ENCODE measurements around the gene IRAK2. TPM values are rescaled to one million over a fixed set of nuclear protein-coding genes. Genes with fewer than 3 reads are reported as not detected.

Gene IRAK2
- total RNA-seq, 1 donor from 2014 or later = 0.69 TPM

GRCh38 chr3:10204921-10205320 lies 40.2 kb downstream of the IRAK2 start:
- Mint-ChIP-seq H3K36me3 (no peaks in the 10 kb centered on the region), H3K4me3 (no peak overlapping the region), H3K4me1 (peaks cover 4% of the 10 kb centered on the region), H3K27me3 (ENCODE audit: low read depth) (no peaks in the 10 kb centered on the region), H3K27ac (no peak overlapping the region), H3K9me3 (no peaks in the 10 kb centered on the region)
- TF ChIP-seq CTCF (IDR thresholded peaks at IDR 0.05; ENCODE audit: unreplicated experiment) = no peak
- no peak for DNase-seq (ENCODE audit: low spot score in 2 of 2, unreplicated experiment in 2 of 2)

GRCh38 chr3:10205451-10206165 lies 40.9 kb downstream of the IRAK2 start:
- DNase-seq (ENCODE audit: low spot score in 2 of 2, unreplicated experiment in 2 of 2) = no peak
- H3K36me3 Mint-ChIP-seq = no peaks in the 10 kb centered on the region
- H3K4me3 Mint-ChIP-seq = no peak overlapping the region
- H3K9me3 Mint-ChIP-seq = no peaks in the 10 kb centered on the region
- H3K27ac Mint-ChIP-seq = no peak overlapping the region
- H3K27me3 Mint-ChIP-seq (ENCODE audit: low read depth) = no peaks in the 10 kb centered on the region
- TF ChIP-seq CTCF (IDR thresholded peaks at IDR 0.05; ENCODE audit: unreplicated experiment) = no peak
- H3K4me1 Mint-ChIP-seq = peaks cover 4% of the 10 kb centered on the region

GRCh38 chr3:10206166-10206511 lies 41.4 kb downstream of the IRAK2 start:
- Mint-ChIP-seq H3K9me3 (no peaks in the 10 kb centered on the region), H3K36me3 (no peaks in the 10 kb centered on the region), H3K4me3 (no peak overlapping the region), H3K4me1 (peaks cover 4% of the 10 kb centered on the region), H3K27me3 (ENCODE audit: low read depth) (no peaks in the 10 kb centered on the region), H3K27ac (no peak overlapping the region)
- TF ChIP-seq CTCF (IDR thresholded peaks at IDR 0.05; ENCODE audit: unreplicated experiment) = no peak
- no peak for DNase-seq (ENCODE audit: low spot score in 2 of 2, unreplicated experiment in 2 of 2)

- Mint-ChIP-seq H3K27ac (no peak overlapping the region), H3K4me1 (no peaks in the 10 kb centered on the region), H3K36me3 (no peaks in the 10 kb centered on the region), H3K27me3 (ENCODE audit: low read depth) (no peaks in the 10 kb centered on the region), H3K9me3 (no peaks in the 10 kb centered on the region), H3K4me3 (no peak overlapping the region)
- no peak for DNase-seq (ENCODE audit: low spot score in 2 of 2, unreplicated experiment in 2 of 2)
- TF ChIP-seq CTCF (IDR thresholded peaks at IDR 0.05; ENCODE audit: unreplicated experiment) = no peak
Observed at GRCh38 chr3:10213156-10213792, 48.6 kb downstream of the IRAK2 start.

GRCh38 chr3:10215578-10216368 lies 51.1 kb downstream of the IRAK2 start:
- no peak overlapping the region for H3K27ac Mint-ChIP-seq

More at GRCh38 chr3:10215578-10216368, 51.1 kb downstream of the IRAK2 start:
- TF ChIP-seq CTCF (IDR thresholded peaks at IDR 0.05; ENCODE audit: unreplicated experiment) = no peak
- Mint-ChIP-seq H3K4me1 (peaks cover 6% of the 10 kb centered on the region), H3K4me3 (no peak overlapping the region), H3K36me3 (no peaks in the 10 kb centered on the region), H3K9me3 (no peaks in the 10 kb centered on the region), H3K27me3 (ENCODE audit: low read depth) (no peaks in the 10 kb centered on the region)
- DNase-seq (ENCODE audit: low spot score in 2 of 2, unreplicated experiment in 2 of 2) = no peak

All from mesothelial cell of epicardium (in vitro differentiated cells).